ENCODE data around the gene TEC. TPM values are rescaled to one million over a fixed set of nuclear protein-coding genes. Genes with fewer than 3 reads are reported as not detected.

The TEC gene
- total and polyA plus RNA-seq, 2 of the 8 experiments (the other 6 are each of a cell fraction or from before 2014, with no cell fraction given), result 0.73 to 1.8 TPM

DNA sequence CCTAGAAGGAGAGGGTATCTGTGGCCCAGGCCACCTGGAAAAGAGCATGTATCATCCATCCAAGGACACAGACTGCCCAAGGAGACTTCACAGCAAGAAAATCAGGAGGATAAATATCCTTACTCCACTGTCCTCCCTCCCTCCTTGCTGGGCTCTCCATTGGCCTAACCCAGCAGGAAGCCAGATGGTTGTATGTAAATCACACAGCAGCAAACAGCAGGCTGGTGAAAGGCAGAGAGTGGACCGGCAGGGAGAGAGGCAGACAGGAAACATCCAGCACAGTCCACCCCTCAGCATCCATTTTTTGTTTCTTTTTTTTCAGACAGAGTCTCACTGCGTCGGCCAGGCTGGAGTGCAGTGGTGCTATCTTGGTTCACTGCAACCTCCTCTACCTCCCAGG is 153.1 kb downstream of the TEC start (continued):
- TF ChIP-seq EP300 (IDR thresholded peaks at IDR 0.05; ENCODE audit: borderline replicate concordance in 1 of 2, low read depth in 2 of 2, low read length in 2 of 2), result no peak
- TF ChIP-seq KDM5A (IDR thresholded peaks at IDR 0.05; ENCODE audit: low read length), result no peak
- TF ChIP-seq POU5F1 (IDR thresholded peaks at IDR 0.05; ENCODE audit: low read depth, low read length), result no peak
- no peak for TF ChIP-seq SIX5 (IDR thresholded peaks at IDR 0.05; ENCODE audit: low read depth, low read length)
- TF ChIP-seq TAF7 (optimal IDR thresholded peaks at IDR 0.05; ENCODE audit: borderline replicate concordance, low read depth, low read length), result no peak
- TF ChIP-seq, protein P1, sequence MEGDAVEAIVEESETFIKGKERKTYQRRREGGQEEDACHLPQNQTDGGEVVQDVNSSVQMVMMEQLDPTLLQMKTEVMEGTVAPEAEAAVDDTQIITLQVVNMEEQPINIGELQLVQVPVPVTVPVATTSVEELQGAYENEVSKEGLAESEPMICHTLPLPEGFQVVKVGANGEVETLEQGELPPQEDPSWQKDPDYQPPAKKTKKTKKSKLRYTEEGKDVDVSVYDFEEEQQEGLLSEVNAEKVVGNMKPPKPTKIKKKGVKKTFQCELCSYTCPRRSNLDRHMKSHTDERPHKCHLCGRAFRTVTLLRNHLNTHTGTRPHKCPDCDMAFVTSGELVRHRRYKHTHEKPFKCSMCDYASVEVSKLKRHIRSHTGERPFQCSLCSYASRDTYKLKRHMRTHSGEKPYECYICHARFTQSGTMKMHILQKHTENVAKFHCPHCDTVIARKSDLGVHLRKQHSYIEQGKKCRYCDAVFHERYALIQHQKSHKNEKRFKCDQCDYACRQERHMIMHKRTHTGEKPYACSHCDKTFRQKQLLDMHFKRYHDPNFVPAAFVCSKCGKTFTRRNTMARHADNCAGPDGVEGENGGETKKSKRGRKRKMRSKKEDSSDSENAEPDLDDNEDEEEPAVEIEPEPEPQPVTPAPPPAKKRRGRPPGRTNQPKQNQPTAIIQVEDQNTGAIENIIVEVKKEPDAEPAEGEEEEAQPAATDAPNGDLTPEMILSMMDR (IDR thresholded peaks at IDR 0.05; ENCODE audit: control extremely low read depth in 1 of 3, insufficient read depth in 1 of 3, low read depth in 1 of 3, low read length in 3 of 3), result no peak

All from H1 (cell line).